Mesendoderm (in vitro differentiated cells): Measurements from ENCODE around the gene NME1. TPM values are rescaled to one million over a fixed set of nuclear protein-coding genes. Genes with fewer than 3 reads are reported as not detected.
"Not testable (repeated sequence)": the region's sequence is repeated elsewhere in the genome, so short reads cannot be mapped to it uniquely, and the experiment has no call there.

Experiments
- DNase-seq: peaks from one replicate; pipeline ENCODE4 v3.0.0; 2013
- H2AK5ac ChIP-seq: 2 replicates; pipeline ENCODE4 v1.6.1; 2013; ENCODE audit warnings: low read length, inconsistent platforms
- H2BK120ac ChIP-seq: 2 replicates; pipeline ENCODE4 v1.6.1; 2013; ENCODE audit warnings: low read depth, mild to moderate bottlenecking, low read length, moderate library complexity, mixed read lengths
- H2BK15ac ChIP-seq: replicated peaks from 2 replicates; pipeline ENCODE4 v1.6.1; 2013; ENCODE audit warnings: low read depth, mild to moderate bottlenecking, moderate library complexity
- H2BK5ac ChIP-seq: 2 replicates; pipeline ENCODE4 v1.6.1; 2013; ENCODE audit warnings: low read length, inconsistent platforms
- H3K18ac ChIP-seq: 2 replicates; pipeline ENCODE4 v1.6.1; 2013; ENCODE audit warnings: mild to moderate bottlenecking, low read length, mixed read lengths
- H3K23ac ChIP-seq: one replicate; pipeline ENCODE4 v1.6.1; 2013; ENCODE audit warnings: low read length
- H3K27ac ChIP-seq: 2 replicates; pipeline ENCODE4 v1.5.1; 2013; ENCODE audit warnings: low read depth, mild to moderate bottlenecking, inconsistent platforms, low read length, moderate library complexity
- H3K27me3 ChIP-seq: 2 replicates; pipeline ENCODE4 v1.6.1; 2013; ENCODE audit warnings: low read length, control low read depth, mild to moderate bottlenecking, inconsistent platforms; ENCODE audit not compliant: insufficient read depth, poor library complexity
- H3K36me3 ChIP-seq: 2 replicates; pipeline ENCODE4 v1.6.1; 2013; ENCODE audit warnings: low read length, inconsistent platforms; ENCODE audit not compliant: control insufficient read depth, insufficient read depth
- H3K4ac ChIP-seq: one replicate; pipeline ENCODE4 v1.6.1; 2013; ENCODE audit warnings: low read depth, mild to moderate bottlenecking, low read length, moderate library complexity
- H3K4me1 ChIP-seq: 2 replicates; pipeline ENCODE4 v1.6.1; 2013; ENCODE audit warnings: low read depth, low read length, inconsistent platforms; ENCODE audit not compliant: control insufficient read depth
- H3K4me2 ChIP-seq: 2 replicates; pipeline ENCODE4 v1.6.1; 2013; ENCODE audit warnings: low read length
- H3K4me3 ChIP-seq: 2 replicates; pipeline ENCODE4 v1.5.1; 2013; ENCODE audit warnings: mild to moderate bottlenecking, low read length
- H3K56ac ChIP-seq: one replicate; pipeline ENCODE4 v1.6.1; 2013; ENCODE audit warnings: low read length
- H3K79me1 ChIP-seq: 2 replicates; pipeline ENCODE4 v1.6.1; 2013; ENCODE audit warnings: low read length, inconsistent platforms
- H3K79me2 ChIP-seq: 2 replicates; pipeline ENCODE4 v1.6.1; 2013; ENCODE audit warnings: mild to moderate bottlenecking, low read length; ENCODE audit not compliant: control insufficient read depth, insufficient read depth
- H3K9ac ChIP-seq: 2 replicates; pipeline ENCODE4 v1.6.1; 2013; ENCODE audit warnings: low read length, inconsistent platforms
- H4K5ac ChIP-seq: one replicate; pipeline ENCODE4 v1.6.1; 2013; ENCODE audit warnings: low read length
- H4K8ac ChIP-seq: one replicate; pipeline ENCODE4 v1.6.1; 2013; ENCODE audit warnings: low read depth, mild to moderate bottlenecking, control low read depth, low read length, moderate library complexity
- WGBS: extraction: QIAGEN DNeasy Blood & Tissue Kit; methylation state at CpG from one replicate; pipeline ENCODE4 v1.1.7; 2013; ENCODE audit warnings: low lambda C conversion rate, missing lambda C conversion rate; ENCODE audit not compliant: insufficient coverage; ENCODE audit errors: extremely low coverage; 5-methylcytosine and 5-hydroxymethylcytosine counted together
- polyA plus RNA-seq, 2 experiments: library from polyadenylated mRNA; stranded (reverse); fragments of 200-250 nt; gene quantifications; one replicate each; pipeline ENCODE4 v1.2.3, GENCODE V29; 2013

NME1 gene
- polyA plus RNA-seq (2013, experiment 1 of 2): 336 TPM
- polyA plus RNA-seq (2013, experiment 2 of 2): 338 TPM

DNA sequence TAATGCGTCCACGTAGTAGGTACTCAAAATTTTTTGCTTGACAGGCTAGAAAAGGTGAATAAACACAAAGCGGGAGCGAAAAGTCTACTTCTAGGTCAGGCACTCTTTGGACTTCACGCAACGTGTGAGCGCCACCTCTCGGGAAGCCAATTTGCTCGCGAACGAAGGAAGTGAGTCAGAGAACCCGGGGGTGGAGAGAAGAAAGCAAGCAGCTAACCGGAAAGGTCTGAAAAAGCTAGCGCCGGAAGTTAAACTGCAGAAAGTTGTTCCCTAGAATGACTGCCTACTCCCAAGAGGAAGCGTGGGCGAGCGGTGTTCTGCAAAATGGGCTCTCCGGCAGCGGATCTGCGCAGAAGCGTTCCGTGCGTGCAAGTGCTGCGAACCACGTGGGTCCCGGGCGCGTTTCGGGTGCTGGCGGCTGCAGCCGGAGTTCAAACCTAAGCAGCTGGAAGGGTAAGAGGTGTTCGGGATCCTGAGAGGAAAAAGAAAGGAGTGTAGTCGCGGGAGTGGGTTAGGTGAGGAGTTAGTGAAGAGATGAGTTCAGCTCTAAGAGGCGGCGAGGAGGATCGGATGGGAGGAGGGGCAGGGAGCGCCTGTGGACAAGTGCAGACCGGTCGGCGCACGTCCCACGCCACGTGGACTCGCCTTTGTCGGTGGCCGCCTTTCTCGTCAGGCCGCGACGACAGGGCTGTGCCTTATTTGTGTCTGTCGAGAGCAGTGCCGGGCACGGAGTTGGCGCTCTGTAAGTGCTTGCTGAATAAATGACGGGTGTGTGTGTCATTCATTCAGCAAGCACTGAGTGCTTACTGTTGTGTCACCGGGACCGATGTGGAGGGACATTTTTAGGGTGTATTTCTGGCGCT lies at the start of gene NME1:
TSS of gene NME1 (plus strand) at position 350 of the 863 bp plus-strand sequence. CDS start 2,096 bp downstream, outside the sequence.
- Histone ChIP-seq H4K5ac (peak within 1 kb of the TSS; percentile 88), H3K4me3 (peak within 1 kb of the TSS; percentile 74), H3K56ac (peak within 1 kb of the TSS; percentile 95), H3K23ac (no peak within 1 kb of the TSS), H3K79me1 (peaks cover 8% of the 10 kb centered on the region), H2BK5ac (no peak within 1 kb of the TSS), H3K4me1 (no peaks in the 10 kb centered on the region), H2BK15ac (no peak within 1 kb of the TSS), H3K9ac (peak within 1 kb of the TSS; percentile 91), H2BK120ac (no peak within 1 kb of the TSS), H3K79me2 (peaks cover 38% of the 10 kb centered on the region), H3K4ac (no peak within 1 kb of the TSS), H4K8ac (no peak within 1 kb of the TSS), H3K4me2 (peak within 1 kb of the TSS; percentile 58), H3K18ac (no peak within 1 kb of the TSS), H2AK5ac (no peak within 1 kb of the TSS), H3K27me3 (no peaks in the 10 kb centered on the region), H3K27ac (peak within 1 kb of the TSS; percentile 53), H3K36me3 (peaks cover 5% of the 10 kb centered on the region)
- DNase-seq: peak; percentile 100
- no CpG with 5 or more reads among the region's 60 CpGs for WGBS

DNA sequence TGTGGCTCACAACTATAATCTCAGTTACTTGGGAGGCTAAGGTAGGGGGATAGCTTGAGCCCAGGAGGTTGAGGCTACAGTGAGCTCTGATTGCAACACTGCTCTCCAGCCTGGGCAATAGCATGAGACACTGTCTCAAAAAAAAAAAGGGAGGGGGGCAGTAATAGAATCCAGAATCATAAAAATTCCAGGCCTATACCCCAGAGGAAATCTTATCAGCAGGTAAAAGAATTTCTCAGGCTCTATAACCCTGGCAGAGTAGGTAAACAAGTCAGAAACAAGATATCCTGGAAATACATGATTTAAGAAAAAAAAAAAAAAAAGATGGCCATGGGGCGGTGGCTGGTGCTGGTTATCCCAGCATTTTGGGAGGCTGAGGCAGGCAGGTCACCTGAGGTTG lies 45.6 kb upstream of the NME1 start:
- peaks cover 8% of the 10 kb centered on the region for H3K79me2 ChIP-seq
- no peak overlapping the region for H2AK5ac ChIP-seq
- H3K79me1 ChIP-seq: peaks cover 12% of the 10 kb centered on the region
- no peak overlapping the region for H3K56ac ChIP-seq
- WGBS: no CpG with 5 or more reads among the region's 1 CpG
- H3K4me2 ChIP-seq: no peak overlapping the region
- no peak for DNase-seq
- no peak overlapping the region for H2BK5ac ChIP-seq
- no peak overlapping the region for H2BK15ac ChIP-seq
- no peak overlapping the region for H4K5ac ChIP-seq
- H3K4me3 ChIP-seq: no peak overlapping the region
- no peaks in the 10 kb centered on the region for H3K27me3 ChIP-seq
- H3K4me1 ChIP-seq: no peaks in the 10 kb centered on the region
- H4K8ac ChIP-seq: no peak overlapping the region
- H3K36me3 ChIP-seq: no peaks in the 10 kb centered on the region
- H3K9ac ChIP-seq: no peak overlapping the region
- H3K4ac ChIP-seq: no peak overlapping the region
- H3K27ac ChIP-seq: no peak overlapping the region
- no peak overlapping the region for H3K18ac ChIP-seq
- no peak overlapping the region for H2BK120ac ChIP-seq
- no peak overlapping the region for H3K23ac ChIP-seq

DNA sequence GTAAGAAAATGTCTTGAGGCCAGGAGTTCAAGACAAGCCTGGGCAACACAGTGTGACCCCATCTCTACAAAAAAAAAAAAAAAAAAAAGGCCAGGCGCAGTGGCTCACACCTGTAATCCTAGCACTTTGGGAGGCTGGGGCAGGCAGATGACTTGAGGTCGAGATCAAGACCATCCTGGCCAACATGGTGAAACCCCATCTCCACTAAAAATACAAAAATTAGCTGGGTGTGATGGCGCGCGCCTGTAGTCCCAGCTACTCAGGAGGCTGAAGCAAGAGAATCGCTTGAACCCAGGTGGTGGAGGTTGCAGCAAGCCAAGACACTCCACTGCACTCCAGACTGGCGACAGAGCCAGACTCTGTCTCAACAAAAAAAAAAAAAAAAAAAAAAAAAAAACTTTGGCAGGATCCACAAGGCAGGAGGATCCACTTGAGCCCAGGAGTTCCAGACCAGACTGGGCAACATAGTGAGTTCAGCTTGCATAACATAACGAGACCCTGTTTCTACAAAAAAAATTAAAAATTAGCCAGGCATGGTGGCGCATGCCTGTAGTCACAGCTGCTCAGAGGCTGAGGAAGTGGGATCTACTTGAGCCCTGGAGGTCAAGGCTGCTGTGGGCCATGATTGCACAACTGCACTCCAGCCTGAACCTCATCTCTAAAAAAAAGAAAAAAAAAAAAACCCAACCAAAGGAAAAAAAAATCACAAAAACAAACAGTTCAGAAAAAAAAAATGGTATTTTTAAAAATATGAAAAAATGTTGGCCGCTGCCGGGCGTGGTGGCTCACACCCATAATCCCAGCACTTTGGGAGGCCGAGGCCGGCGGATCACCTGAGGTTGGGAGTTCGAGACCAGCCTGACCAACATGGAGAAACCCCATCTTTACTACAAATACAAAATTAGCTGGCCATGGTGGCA lies 40.8 kb upstream of the NME1 start:
- H3K4ac ChIP-seq, H3K56ac ChIP-seq, H4K8ac ChIP-seq, H3K4me2 ChIP-seq, H3K27me3 ChIP-seq, H2BK120ac ChIP-seq, H4K5ac ChIP-seq, H3K27ac ChIP-seq, H3K4me1 ChIP-seq, H3K4me3 ChIP-seq, H2BK5ac ChIP-seq, H3K9ac ChIP-seq, H3K36me3 ChIP-seq, H3K18ac ChIP-seq, H3K23ac ChIP-seq, DNase-seq, H3K79me1 ChIP-seq, H2BK15ac ChIP-seq, H2AK5ac ChIP-seq: not testable (repeated sequence)
- peaks cover 15% of the 10 kb centered on the region for H3K79me2 ChIP-seq
- WGBS: no CpG with 5 or more reads among the region's 16 CpGs

DNA sequence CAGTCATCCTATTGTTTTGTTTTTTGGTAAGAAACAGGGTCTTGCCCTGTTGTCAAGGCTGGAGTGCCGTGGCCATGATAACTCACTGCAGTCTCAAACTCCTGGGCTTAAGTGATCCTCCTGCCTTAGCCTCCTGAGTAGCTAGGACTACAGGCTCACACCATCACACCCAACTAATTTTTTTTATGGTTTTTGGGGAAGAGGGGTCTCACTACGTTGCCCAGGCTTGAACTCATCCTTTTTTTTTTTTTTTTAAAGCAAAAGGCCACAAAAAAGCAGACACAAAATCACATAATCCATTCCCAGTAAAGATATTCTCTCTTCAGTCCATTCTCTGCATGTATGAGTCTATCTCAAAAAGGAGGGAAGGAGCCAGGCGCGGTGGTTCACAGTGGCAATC lies 38.2 kb upstream of the NME1 start:
- H4K5ac ChIP-seq: no peak overlapping the region
- no peak overlapping the region for H3K4ac ChIP-seq
- peaks cover 15% of the 10 kb centered on the region for H3K79me1 ChIP-seq
- no peak overlapping the region for H3K9ac ChIP-seq
- H2BK15ac ChIP-seq: no peak overlapping the region
- no peak overlapping the region for H3K23ac ChIP-seq
- no peak overlapping the region for H3K4me3 ChIP-seq
- no peaks in the 10 kb centered on the region for H3K36me3 ChIP-seq
- H2BK5ac ChIP-seq: no peak overlapping the region
- H3K4me1 ChIP-seq: peaks cover 2% of the 10 kb centered on the region
- H3K79me2 ChIP-seq: peaks cover 30% of the 10 kb centered on the region
- H2BK120ac ChIP-seq: no peak overlapping the region
- no peak overlapping the region for H4K8ac ChIP-seq
- H3K27ac ChIP-seq: no peak overlapping the region
- H3K4me2 ChIP-seq: no peak overlapping the region
- WGBS: no CpG with 5 or more reads among the region's 4 CpGs
- H3K56ac ChIP-seq: no peak overlapping the region
- no peak overlapping the region for H3K18ac ChIP-seq
- H3K27me3 ChIP-seq: no peaks in the 10 kb centered on the region
- no peak overlapping the region for H2AK5ac ChIP-seq
- no peak for DNase-seq

DNA sequence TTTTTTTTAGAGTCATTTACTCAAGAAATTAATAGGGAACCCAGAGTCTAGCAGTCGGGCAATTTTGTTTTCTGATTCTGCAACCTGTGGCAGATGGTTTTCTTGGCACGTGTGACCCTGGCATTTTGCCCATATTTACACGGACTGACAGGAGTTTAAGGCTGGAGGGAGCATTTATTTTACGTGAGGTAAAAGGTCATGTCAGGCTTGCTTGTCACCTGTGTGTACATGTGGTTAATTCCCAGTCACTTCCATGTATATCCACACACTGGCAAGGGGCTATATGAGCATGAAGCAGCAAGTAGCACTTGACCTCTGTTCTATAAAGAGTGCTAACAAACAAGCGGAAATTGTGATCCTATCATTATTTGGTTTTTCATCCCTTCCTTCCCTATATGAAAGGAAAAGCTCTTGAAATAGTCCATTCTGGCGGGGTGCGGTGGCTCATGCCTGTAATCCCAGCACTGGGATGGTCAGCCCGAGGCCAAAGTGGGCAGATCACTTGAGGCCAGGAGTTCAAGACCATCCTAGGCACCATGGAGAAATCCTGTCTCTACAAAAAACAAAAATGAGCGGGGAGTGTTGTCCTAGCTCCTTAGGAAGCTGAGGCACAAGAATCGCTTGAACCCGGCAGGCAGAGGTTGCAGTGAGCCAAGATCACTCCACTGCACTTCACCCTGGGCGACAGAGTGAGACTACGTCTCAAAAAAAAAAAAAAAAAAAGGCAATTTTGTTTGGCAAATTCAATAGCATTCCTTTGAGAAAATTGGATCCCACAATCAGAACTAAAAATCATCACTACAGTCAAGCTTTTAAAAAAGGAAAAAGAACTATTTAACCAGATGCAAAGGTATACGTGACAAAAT lies 34.8 kb upstream of the NME1 start:
- H3K4me2 ChIP-seq: no peak overlapping the region
- no peak overlapping the region for H3K4me3 ChIP-seq
- H3K27ac ChIP-seq: no peak overlapping the region
- no peak overlapping the region for H4K5ac ChIP-seq
- H2BK5ac ChIP-seq: no peak overlapping the region
- H3K4me1 ChIP-seq: peaks cover 2% of the 10 kb centered on the region
- H3K56ac ChIP-seq: no peak overlapping the region
- H3K4ac ChIP-seq: no peak overlapping the region
- no peak overlapping the region for H2BK120ac ChIP-seq
- peaks cover 14% of the 10 kb centered on the region for H3K79me1 ChIP-seq
- H3K79me2 ChIP-seq: peaks cover 27% of the 10 kb centered on the region
- H3K36me3 ChIP-seq: no peaks in the 10 kb centered on the region
- H2BK15ac ChIP-seq: no peak overlapping the region
- H4K8ac ChIP-seq: no peak overlapping the region
- no CpG with 5 or more reads among the region's 14 CpGs for WGBS
- H3K23ac ChIP-seq: no peak overlapping the region
- DNase-seq: no peak
- H3K9ac ChIP-seq: no peak overlapping the region
- no peak overlapping the region for H2AK5ac ChIP-seq
- no peak overlapping the region for H3K18ac ChIP-seq
- no peaks in the 10 kb centered on the region for H3K27me3 ChIP-seq
